ENCODE results near the gene SASH1. TPM values are rescaled to one million over a fixed set of nuclear protein-coding genes. Genes with fewer than 3 reads are reported as not detected.

Gene SASH1
- total and polyA plus RNA-seq, 2 donors (not counting 3 experiments of a cell fraction or from before 2014, with no cell fraction given): 18.5 to 103 TPM

- H2AFZ ChIP-seq (ENCODE audit: low read depth, low read length): no peak overlapping the region
- no peak for DNase-seq (ENCODE audit: low read depth, low spot score)
- BruUV-seq (replicated peaks): no TSS peak
- peaks cover 24 to 35% of the 10 kb centered on the region in 2 experiments for H3K36me3 ChIP-seq (ENCODE audit: control insufficient read depth in 2 of 2, extremely low read depth in 1 of 2, insufficient read depth in 2 of 2, low read length in 2 of 2)
- TF ChIP-seq MAX (IDR thresholded peaks at IDR 0.05; ENCODE audit: insufficient read depth, insufficient read length) (no peak), POLR2A (IDR thresholded peaks at IDR 0.05; ENCODE audit: low read depth, low read length) (no peak), POLR2AphosphoS5 (IDR thresholded peaks at IDR 0.05; ENCODE audit: insufficient read depth, low read depth, low read length) (no peak), CTCF (IDR thresholded peaks at IDR 0.05; ENCODE audit: extremely low read depth in 1 of 2, insufficient read depth in 1 of 2, low read depth in 1 of 2, low read length in 2 of 2) (no peak)
- FAIRE-seq: peak; percentile 37
- H3K4me2 ChIP-seq (ENCODE audit: insufficient read depth, low read length): no peak overlapping the region
- no peaks in the 10 kb centered on the region for H3K27me3 ChIP-seq (ENCODE audit: control insufficient read depth in 2 of 2, insufficient read depth in 2 of 2, low read length in 2 of 2)
- POLR2A ChIA-PET: interaction anchor here (0.6 kb wide), 1 partner anchor 53 kb away, joined by 6 read pairs; no protein-coding TSS in a partner anchor
- intact Hi-C loops (cut with micrococcal nuclease) (no loop called here), dilution Hi-C loops (cut with MboI; ENCODE audit: extremely low pct_ligation_motif_present, low sequenced_read_pairs) (no loop called here)
- CTCF ChIA-PET: interaction anchor here (0.7 to 2.9 kb wide), 2 partner anchors 129 to 291 kb away, joined by 3 to 18 read pairs; no protein-coding TSS in a partner anchor
- H3K9me3 ChIP-seq (replicated peaks; ENCODE audit: control insufficient read depth, insufficient read depth, low read length): no peaks in the 10 kb centered on the region
- H4K20me1 ChIP-seq (replicated peaks; ENCODE audit: control insufficient read depth, extremely low read depth, insufficient read depth, low read length): no peaks in the 10 kb centered on the region
- no peaks in the 10 kb centered on the region for H3K4me1 ChIP-seq (ENCODE audit: control insufficient read depth, extremely low read depth, insufficient read depth, low read length)
- H3K9ac ChIP-seq (replicated peaks; ENCODE audit: extremely low read depth, insufficient read depth, low read length): no peak overlapping the region
- no peaks in the 10 kb centered on the region for H3K9me1 ChIP-seq (replicated peaks; ENCODE audit: control insufficient read depth, extremely low read depth, insufficient read depth, low read length)
- H3K27ac ChIP-seq (ENCODE audit: insufficient read depth, low read depth, low read length): no peak overlapping the region
- no peak overlapping the region for H3K4me3 ChIP-seq (replicated peaks in 1 of 3; ENCODE audit: insufficient read depth in 1 of 3, low read depth in 1 of 3, low read length in 3 of 3)
- peaks cover 35% of the 10 kb centered on the region for H3K79me2 ChIP-seq (ENCODE audit: control insufficient read depth, insufficient read depth, low read length)
These were observed 128.2 kb downstream of the SASH1 start for GRCh38 chr6:148470606-148471465.

Measured in endothelial cell of umbilical vein (primary cell).